ENCODE measurements around the gene SLX1A.

- TF ChIP-seq POLR2AphosphoS5 (IDR thresholded peaks at IDR 0.05) (no peak), POLR2A (IDR thresholded peaks at IDR 0.05) (no peak)
Observed at GRCh38 chr16:30152517-30152916, 41.2 kb upstream of the SLX1A start.

Data from spleen (tissue), 3 donors.